Ureter (tissue), 1 donor: ENCODE data around the gene TAF4. TPM values are rescaled to one million over a fixed set of nuclear protein-coding genes. Genes with fewer than 3 reads are reported as not detected.
"Not testable (repeated sequence)": the region's sequence is repeated elsewhere in the genome, so short reads cannot be mapped to it uniquely, and the experiment has no call there.

ENCODE experiments used
- DNase-seq: peaks from one replicate; pipeline ENCODE4 v3.0.0-alpha.2; 2020; ENCODE audit warnings: low spot score
- total RNA-seq: library from RNA; stranded (reverse); gene quantifications from one replicate; pipeline ENCODE4 v1.2.4, GENCODE V29; 2023
- donor health status: DM: yes; HTN: yes; CAD: no.

TAF4 gene
- total RNA-seq, 1 donor from 2014 or later = 31.3 TPM

DNA sequence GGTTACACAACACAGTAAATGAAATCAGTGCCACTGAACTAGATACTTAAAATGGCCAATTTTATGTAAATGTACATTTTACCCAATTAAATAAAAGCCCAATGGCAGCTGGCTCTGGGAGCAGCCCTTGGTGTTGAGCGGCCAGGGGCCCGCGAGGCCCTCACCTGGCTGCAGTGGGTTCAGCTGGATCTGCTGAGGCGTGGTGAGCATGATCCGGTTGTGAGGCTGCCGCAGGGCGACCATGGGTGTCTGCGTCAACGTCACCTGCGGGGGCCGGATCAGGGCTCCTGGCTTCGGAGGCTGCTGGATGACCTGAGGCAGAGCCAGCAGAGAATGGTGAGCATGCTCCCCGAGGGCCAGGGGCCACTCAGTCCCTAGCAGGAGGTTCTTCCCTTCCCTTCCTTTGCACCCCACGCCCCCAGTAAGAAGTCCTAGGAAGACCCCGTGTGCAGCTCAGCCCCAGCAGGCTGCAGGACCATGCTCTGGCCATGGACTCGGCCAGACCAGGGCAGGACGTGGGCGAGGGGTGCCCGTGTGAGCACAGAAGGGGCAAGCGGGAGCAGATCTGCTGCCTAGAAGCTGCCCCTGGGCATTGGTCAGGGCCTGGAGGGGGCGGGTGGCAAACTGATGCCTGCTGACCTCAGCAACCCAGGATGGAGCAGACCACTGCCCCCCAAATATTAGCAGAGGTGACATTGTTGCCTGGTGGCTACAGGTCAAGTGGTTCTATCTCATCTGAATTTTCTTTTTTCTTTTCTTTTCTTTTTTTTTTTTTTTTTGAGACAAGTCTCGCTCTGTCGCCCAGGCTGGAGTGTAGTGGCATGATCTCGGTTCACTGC lies 61.9 kb downstream of the TAF4 start:
- DNase-seq = no peak

- DNase-seq = no peak
These were observed 62.7 kb downstream of the TAF4 start for GRCh38 chr20:62002882-62003480.

GRCh38 chr20:62001178-62001715 lies 64.4 kb downstream of the TAF4 start:
- DNase-seq = no peak

GRCh38 chr20:61998343-61999121 lies 67.1 kb downstream of the TAF4 start:
- no peak for DNase-seq

DNA sequence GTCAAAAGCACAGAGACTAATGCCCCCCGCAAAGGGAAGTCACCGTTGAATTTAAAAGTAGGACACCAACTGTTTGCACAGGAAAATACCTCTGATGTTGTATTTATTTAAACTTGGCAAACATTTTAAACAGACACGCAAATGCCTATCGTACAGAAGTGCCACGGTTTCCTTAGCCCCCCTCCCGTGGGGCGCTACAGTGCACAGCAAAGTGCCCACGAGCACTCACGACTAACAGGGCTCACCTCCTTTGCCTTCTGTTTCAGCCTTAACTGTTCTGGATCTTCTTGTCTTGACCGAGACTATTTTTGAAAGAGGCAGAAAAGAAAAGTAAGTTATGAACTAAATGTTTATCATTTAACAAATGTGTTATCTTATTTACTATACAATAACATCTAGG lies 67.8 kb downstream of the TAF4 start:
- no peak for DNase-seq

GRCh38 chr20:61997372-61997771 lies 68.3 kb downstream of the TAF4 start:
- DNase-seq = no peak

DNA sequence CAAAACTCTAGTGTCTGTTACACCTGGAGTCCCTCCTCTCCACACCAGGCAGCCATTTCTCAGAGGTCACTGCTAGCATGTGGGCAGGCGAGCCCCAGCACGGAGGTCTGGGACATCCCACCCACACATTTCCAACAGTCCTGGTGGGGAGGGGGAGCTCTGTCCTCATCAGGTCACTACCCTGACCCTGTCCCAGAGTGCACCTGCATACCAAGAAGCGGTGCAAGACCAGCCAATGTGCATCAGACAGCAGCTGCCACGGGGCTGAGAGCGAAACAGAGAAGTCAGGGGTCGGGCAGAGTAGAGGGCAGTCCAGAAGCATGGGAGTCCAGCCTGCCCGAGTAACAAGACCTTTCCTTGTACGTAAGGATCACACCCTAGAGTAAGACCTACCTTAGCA lies 71.1 kb downstream of the TAF4 start:
- DNase-seq = no peak

DNA sequence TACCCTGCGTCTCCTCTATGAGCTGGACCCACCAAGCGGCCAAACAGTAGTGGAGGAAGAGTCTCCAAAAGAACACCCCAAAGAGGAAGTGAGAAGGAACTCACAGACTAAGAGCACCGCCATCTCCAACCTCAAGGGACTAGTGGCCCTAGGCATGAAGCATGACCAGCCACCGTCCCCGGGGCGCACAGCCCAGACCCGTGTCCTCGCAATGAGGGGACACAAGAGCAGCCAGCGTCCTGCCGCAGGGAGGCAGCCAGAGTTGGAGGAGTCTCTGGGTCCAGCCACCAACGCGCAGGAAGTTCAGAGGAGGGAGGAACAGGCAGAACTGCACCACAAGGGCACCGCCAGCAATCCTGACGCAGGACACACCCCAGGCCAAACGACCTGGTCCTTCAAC lies 72.6 kb downstream of the TAF4 start:
- no peak for DNase-seq

DNA sequence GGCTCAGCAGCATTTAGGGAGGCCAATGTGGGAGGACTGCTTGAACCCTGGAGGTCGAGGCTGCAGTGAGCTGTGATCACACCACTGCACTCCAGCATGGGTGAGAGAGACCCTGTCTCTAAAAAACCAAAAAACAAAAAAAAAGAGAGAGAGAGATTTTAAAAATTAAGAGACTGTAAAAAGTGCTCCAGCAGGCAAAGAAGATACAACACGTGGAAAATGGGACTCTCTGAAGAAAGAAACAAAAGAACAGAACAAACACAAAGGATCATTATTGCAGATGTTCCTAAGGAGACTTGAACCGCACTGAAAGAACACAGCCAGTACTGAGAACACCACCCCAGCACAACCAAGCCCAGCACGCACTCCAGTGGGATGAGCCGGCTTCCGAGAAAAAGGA lies 74.2 kb downstream of the TAF4 start:
- no peak for DNase-seq

DNA sequence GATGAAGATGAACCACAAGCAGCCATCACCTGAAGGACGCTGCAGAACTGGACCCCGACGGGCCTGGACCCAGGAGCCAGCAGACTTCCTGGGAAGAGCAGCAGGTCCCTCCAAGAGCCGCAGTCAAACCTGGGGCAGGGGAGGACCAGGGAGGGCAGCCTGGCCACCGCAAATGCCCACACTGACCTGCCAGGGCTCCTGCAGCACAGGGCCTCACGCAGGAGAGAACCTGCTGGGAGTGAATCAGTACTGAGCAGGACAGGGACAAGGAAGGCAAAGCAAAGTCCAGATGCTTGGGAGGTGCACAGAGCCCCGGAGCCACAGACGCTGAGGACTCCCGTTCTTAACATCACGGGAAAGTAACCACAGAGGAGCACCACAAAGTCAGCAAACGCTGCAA lies 75.2 kb downstream of the TAF4 start:
- no peak for DNase-seq

DNA sequence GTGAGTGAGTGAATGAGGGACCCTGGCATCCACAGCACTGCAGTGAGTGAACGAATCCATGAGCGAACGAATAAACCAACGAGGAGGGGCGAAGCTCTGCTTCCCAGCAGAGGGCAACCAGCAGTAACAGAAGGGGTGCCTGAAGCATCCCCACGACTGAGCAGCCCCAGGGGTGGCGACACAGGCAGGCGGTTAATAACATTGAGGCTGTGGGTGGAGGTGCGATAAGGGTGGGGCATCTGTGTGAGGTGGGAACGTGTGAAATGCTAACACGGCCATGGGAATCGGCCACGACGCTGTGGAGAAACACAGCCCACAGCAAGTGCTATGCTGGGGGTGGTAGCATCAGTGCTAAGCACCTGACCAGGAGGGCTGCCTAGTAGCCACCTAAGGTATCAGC lies 75.9 kb downstream of the TAF4 start:
- no peak for DNase-seq

DNA sequence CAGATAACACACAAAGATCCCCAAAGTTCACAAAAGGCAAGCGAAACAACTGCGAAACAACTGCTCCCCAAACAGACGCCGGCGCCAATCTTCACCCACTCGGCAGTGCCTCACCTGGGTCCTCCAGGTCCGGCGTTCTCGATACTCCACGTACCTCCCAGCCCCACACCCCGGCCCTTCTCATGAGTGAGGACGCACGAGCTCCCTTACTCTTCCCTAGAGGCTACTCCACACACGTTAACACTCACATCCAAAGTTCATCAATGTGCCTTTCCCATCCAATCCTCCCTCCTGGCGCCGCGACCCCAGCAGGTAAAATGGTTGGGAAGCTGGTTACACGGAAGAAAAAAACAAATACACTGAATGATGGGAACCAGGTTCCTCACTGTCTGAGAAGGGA lies 77.0 kb downstream of the TAF4 start:
- DNase-seq = no peak

DNA sequence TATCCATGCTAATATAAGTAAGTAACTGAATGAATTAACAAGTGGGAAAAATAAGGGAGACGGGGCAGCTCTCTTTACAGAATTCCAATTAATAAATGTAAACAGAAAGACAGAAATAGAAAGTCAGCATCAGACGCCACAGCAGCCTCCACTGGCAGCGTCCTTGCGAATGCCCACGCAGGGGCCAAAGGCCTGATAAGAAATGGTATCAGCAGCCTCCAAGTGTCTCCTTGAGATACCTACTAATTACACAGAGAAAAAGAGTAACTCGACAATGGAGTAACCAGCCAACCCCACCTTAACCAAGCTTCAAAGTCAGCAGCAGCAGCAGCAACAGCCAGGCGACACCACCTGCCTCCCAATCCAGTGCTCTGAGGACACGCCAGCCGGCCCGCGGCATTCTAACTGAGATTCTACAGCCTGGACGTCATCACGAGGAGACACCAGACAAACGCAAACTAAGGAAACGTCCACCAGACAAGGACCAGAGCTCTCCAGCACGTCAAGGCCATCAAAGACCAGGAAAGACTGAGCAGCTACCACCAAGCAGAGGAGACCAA lies 78.8 kb downstream of the TAF4 start:
- DNase-seq = no peak

DNA sequence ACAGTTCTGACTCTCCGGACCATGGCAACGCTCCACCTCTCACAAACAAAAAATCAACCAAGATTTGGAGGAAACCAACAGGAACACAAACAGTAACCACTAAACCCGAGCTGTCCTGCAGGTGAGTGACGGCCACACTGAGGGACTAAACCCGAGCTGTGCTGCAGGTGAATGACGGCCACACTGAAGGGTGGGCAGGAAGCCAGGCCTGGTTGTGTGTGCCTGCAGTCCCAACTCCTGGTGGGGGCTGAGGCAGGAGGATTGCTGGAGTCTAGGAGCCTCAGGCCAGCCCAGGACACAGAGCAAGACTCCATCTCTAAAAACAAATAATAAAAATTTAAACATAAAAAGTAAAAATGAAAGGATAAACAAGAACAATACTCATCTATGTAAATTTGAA lies 80.6 kb downstream of the TAF4 start:
- DNase-seq = no peak

DNA sequence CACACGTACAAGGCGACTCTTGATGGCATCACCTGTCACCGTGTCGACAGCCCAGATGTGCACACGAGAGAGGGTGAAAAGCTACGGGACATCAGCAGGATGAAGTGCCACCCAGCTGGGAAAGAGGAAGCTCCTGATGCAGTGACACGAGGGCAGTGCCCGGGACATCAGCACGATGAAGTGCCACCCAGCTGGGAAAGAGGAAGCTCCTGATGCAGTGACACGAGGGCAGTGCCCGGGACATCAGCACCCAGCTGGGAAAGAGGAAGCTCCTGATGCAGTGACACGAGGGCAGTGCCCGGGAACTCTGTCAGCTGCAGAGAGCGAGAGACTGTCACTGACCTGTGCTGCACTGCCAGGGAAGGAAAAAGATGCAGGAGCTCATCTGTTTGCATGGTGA lies 81.2 kb downstream of the TAF4 start:
- not testable (repeated sequence) for DNase-seq

DNA sequence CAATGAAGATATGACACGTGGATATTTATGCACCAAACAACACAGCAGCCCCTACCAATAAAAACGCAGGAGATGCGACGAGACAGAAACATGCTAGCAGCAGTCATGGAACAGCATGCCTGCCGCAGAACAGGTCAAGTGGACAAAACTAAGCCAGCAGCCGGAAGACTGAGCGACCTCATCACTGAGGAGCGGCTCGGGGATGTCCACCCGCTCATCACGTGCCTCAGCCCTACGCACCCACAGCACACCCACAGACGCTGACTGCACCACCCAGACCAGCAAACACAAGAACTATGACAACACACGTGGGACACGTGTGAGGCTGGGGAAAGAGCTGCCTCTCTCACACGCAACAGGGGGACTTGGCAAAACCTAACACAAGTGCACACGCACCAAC lies 81.7 kb downstream of the TAF4 start:
- no peak for DNase-seq

- no peak for DNase-seq
These were observed 82.7 kb downstream of the TAF4 start for GRCh38 chr20:61982951-61983315.

DNA sequence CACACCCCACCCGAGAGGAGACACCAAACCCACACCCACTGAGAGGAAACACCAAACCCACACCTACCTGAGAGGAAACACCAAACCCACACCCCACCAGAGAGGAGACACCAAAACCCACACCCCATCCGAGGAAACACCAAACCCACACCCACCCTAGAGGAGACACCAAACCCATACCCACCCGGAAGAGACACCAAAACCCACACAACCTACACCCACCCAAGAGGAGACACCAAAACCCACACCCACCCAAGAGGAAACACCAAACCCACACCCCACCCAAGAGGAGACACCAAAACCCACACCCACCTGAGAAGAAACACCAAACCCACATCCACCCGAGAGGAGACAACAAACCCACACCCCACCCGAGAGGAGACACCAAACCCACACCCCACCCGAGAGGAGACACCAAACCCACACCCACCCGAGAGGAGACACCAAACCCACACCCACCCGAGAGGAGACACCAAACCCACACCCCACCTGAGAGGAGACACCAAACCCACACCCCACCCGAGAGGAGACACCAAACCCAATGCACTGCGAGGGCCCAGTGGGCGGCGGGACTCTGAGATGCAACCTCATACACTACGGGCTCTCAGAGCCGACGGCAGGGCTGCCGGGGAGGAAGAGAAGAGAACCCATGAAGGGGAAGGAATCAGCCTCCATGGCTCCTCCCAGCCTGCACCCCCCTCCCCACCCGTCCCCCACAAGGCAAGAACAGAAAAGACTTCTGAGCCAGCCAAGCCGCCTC lies 83.3 kb downstream of the TAF4 start:
- DNase-seq = no peak

- not testable (repeated sequence) for DNase-seq
These were observed 84.0 kb downstream of the TAF4 start for GRCh38 chr20:61981691-61982090.

- no peak for DNase-seq
These were observed 84.8 kb downstream of the TAF4 start for GRCh38 chr20:61980647-61981583.
